ENCODE results near the gene RASA4.
"Not testable (repeated sequence)": the region's sequence is repeated elsewhere in the genome, so short reads cannot be mapped to it uniquely, and the experiment has no call there.

- TF ChIP-seq TCF7L2 (IDR thresholded peaks at IDR 0.05; ENCODE audit: low read depth, low read length); CTCF (IDR thresholded peaks at IDR 0.05): not testable (repeated sequence)
Observed at GRCh38 chr7:102636956-102637355, 20.4 kb upstream of the RASA4 start.
